ENCODE data around the gene SFSWAP.

DNA sequence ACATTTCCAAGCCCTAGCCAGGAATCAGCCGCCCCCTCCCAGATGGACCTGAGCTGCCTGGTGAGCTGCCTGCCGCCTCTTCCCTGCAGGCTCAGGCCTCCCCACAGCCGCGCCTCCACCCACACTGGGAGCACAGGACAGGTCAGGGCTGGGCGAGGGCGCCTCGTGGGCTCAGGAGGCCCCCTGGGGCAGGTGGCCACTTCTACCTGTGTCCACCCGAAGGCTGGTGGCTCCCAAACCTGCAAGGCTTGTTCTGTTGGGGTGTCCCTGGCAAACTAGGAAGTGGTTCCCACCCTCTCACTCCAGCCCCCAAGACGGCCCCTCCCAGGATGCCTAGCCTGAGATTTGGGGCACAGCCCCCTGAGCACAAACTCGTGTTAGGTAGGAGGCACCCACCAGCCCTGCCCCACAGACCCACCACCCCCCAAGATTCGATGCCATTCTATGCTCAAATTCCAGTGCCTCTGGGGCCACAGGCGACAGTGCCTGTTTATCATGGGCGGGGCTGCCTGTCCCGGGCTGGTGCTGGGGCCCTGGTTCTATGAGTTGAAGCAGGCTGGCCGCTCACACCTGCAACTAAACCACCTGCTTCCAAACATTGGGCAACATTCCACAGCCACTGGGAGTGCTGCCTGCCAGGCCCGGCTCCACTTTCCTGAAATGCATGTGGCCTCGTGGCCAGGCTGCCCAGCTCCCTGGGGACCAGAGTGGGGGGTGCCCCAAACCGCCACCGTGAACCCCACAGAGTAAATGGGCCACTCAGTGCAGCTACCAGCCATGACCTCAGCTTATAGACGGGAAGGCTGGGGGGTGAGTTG is 124.1 kb downstream of the SFSWAP start:
- TF ChIP-seq, protein P1, sequence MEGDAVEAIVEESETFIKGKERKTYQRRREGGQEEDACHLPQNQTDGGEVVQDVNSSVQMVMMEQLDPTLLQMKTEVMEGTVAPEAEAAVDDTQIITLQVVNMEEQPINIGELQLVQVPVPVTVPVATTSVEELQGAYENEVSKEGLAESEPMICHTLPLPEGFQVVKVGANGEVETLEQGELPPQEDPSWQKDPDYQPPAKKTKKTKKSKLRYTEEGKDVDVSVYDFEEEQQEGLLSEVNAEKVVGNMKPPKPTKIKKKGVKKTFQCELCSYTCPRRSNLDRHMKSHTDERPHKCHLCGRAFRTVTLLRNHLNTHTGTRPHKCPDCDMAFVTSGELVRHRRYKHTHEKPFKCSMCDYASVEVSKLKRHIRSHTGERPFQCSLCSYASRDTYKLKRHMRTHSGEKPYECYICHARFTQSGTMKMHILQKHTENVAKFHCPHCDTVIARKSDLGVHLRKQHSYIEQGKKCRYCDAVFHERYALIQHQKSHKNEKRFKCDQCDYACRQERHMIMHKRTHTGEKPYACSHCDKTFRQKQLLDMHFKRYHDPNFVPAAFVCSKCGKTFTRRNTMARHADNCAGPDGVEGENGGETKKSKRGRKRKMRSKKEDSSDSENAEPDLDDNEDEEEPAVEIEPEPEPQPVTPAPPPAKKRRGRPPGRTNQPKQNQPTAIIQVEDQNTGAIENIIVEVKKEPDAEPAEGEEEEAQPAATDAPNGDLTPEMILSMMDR (IDR thresholded peaks at IDR 0.05), result no peak
- TF ChIP-seq POLR2A (IDR thresholded peaks at IDR 0.05), result no peak
- no peak for TF ChIP-seq EP300 (IDR thresholded peaks at IDR 0.05)

All from tibial nerve (tissue), 4 donors.